MCF 10A (cell line): ENCODE results near the gene SP100. TPM values are rescaled to one million over a fixed set of nuclear protein-coding genes. Genes with fewer than 3 reads are reported as not detected.

Source experiments
- BruUV-seq: library from RNA; stranded (reverse); fragments of 400-500 nt; replicated peaks from 2 replicates; lab custom pipeline; 2021; lab: Mats Ljungman, UMichigan
- CTCF ChIA-PET: fragments of 300-600 bp; sonication (Branson Sonifier 250); formaldehyde crosslinking; extraction: SDS; loops from one replicate; lab custom pipeline; 2021; ENCODE audit warnings: antibody characterized with exemption, inconsistent platforms; lab: Yijun Ruan, JAX
- POLR2A ChIA-PET: fragments of 300-600, 350-650 bp; sonication (Branson Sonifier 250); formaldehyde crosslinking; extraction: SDS; loops from one replicate; lab custom pipeline; 2020; ENCODE audit warnings: antibody characterized with exemption, inconsistent platforms; lab: Yijun Ruan, JAX
- DNase-seq: peaks from one replicate; pipeline ENCODE4 v3.0.0-alpha.2; 2018; ENCODE audit not compliant: unreplicated experiment
- H3K27ac Mint-ChIP-seq: one replicate; pipeline ENCODE4 v1.8.0; 2022; ENCODE audit warnings: mild to moderate bottlenecking, low read depth, mixed read lengths; ENCODE audit not compliant: unreplicated experiment
- H3K27me3 Mint-ChIP-seq: one replicate; pipeline ENCODE4 v1.8.0; 2022; ENCODE audit warnings: mixed read lengths; ENCODE audit not compliant: insufficient read depth, unreplicated experiment
- H3K36me3 Mint-ChIP-seq: one replicate; pipeline ENCODE4 v1.8.0; 2022; ENCODE audit warnings: mild to moderate bottlenecking, moderate library complexity, mixed read lengths; ENCODE audit not compliant: insufficient read depth, unreplicated experiment
- H3K4me1 Mint-ChIP-seq: one replicate; pipeline ENCODE4 v1.8.0; 2022; ENCODE audit warnings: mixed read lengths; ENCODE audit not compliant: insufficient read depth, unreplicated experiment
- H3K4me3 Mint-ChIP-seq: one replicate; pipeline ENCODE4 v1.8.0; 2022; ENCODE audit warnings: mild to moderate bottlenecking, moderate library complexity, mixed read lengths; ENCODE audit not compliant: unreplicated experiment
- H3K9me3 Mint-ChIP-seq: one replicate; pipeline ENCODE4 v1.8.0; 2022; ENCODE audit warnings: mixed read lengths; ENCODE audit not compliant: unreplicated experiment
- CTCF ChIP-seq: fragments of 200-600 bp; IDR thresholded peaks from one replicate; pipeline ENCODE4 v1.8.0; 2022; ENCODE audit warnings: antibody characterized with exemption, mild to moderate bottlenecking; ENCODE audit not compliant: unreplicated experiment
- intact Hi-C: fragments of 100-400 bp; cut with micrococcal nuclease; formaldehyde crosslinking; loops from 2 replicates; pipeline ENCODE4 v1.14.1; 2022
- total RNA-seq: library from RNA; stranded (reverse); gene quantifications from 2 replicates; pipeline ENCODE4 v1.2.3, GENCODE V29; 2022

Gene SP100
- total RNA-seq, 1 experiment from 2014 or later, result 54.5 TPM

GRCh38 chr2:230457793-230458192 is 41.8 kb downstream of the SP100 start:
- Mint-ChIP-seq H3K27ac (no peak overlapping the region), H3K27me3 (no peaks in the 10 kb centered on the region), H3K36me3 (peaks cover 65% of the 10 kb centered on the region), H3K4me1 (no peaks in the 10 kb centered on the region), H3K9me3 (peaks cover 11% of the 10 kb centered on the region), H3K4me3 (no peak overlapping the region)
- intact Hi-C loops, result no loop called here
- DNase-seq, result no peak
- no peak for TF ChIP-seq CTCF
- BruUV-seq, result no TSS peak
- CTCF ChIA-PET, result no interaction called here
- POLR2A ChIA-PET, result no interaction called here

- Mint-ChIP-seq H3K27ac (no peak overlapping the region), H3K36me3 (peaks cover 70% of the 10 kb centered on the region), H3K4me3 (no peak overlapping the region), H3K27me3 (no peaks in the 10 kb centered on the region), H3K4me1 (no peaks in the 10 kb centered on the region), H3K9me3 (peaks cover 11% of the 10 kb centered on the region)
- no peak for DNase-seq
- BruUV-seq, result no TSS peak
- intact Hi-C loops, result no loop called here
- ChIA-PET CTCF (interaction anchor here (0.7 kb wide), 1 partner anchor 489 kb away, joined by 4 read pairs; no protein-coding TSS in a partner anchor), POLR2A (interaction anchor here (1.0 kb wide), 1 partner anchor 12 kb away, joined by 3 read pairs; no protein-coding TSS in a partner anchor)
- no peak for TF ChIP-seq CTCF
Observed at GRCh38 chr2:230459216-230459615, 43.2 kb downstream of the SP100 start.

- intact Hi-C loops, result no loop called here
- no peak for DNase-seq
Observed at GRCh38 chr2:230471074-230471473, 55.1 kb downstream of the SP100 start.

GRCh38 chr2:230472621-230473018 is 56.6 kb downstream of the SP100 start:
- peak; percentile 69 for DNase-seq
- ChIA-PET CTCF (no interaction called here), POLR2A (interaction anchor here (1.5 kb wide), 1 partner anchor 11 kb away, joined by 3 read pairs; no protein-coding TSS in a partner anchor)
- Mint-ChIP-seq H3K9me3 (no peaks in the 10 kb centered on the region), H3K36me3 (peaks cover 43% of the 10 kb centered on the region), H3K27ac (no peak overlapping the region), H3K4me1 (peaks cover 18% of the 10 kb centered on the region), H3K4me3 (no peak overlapping the region), H3K27me3 (no peaks in the 10 kb centered on the region)
- TF ChIP-seq CTCF, result no peak
- no TSS peak for BruUV-seq
- intact Hi-C loops, result no loop called here

More at GRCh38 chr2:230471074-230471473, 55.1 kb downstream of the SP100 start:
- POLR2A ChIA-PET, result interaction anchor here (1.5 to 1.7 kb wide), 2 partner anchors 12 to 13 kb away, joined by 3 read pairs; no protein-coding TSS in a partner anchor
- no peak for TF ChIP-seq CTCF
- H3K9me3 Mint-ChIP-seq, result no peaks in the 10 kb centered on the region
- no peak overlapping the region for H3K27ac Mint-ChIP-seq
- H3K4me3 Mint-ChIP-seq, result no peak overlapping the region
- BruUV-seq, result no TSS peak
- peaks cover 18% of the 10 kb centered on the region for H3K4me1 Mint-ChIP-seq
- peaks cover 59% of the 10 kb centered on the region for H3K36me3 Mint-ChIP-seq
- CTCF ChIA-PET, result interaction anchor here (0.7 kb wide), 1 partner anchor 22 kb away, joined by 3 read pairs; no protein-coding TSS in a partner anchor
- H3K27me3 Mint-ChIP-seq, result no peaks in the 10 kb centered on the region
